Upper lobe of left lung (tissue), 6 donors: ENCODE measurements around the gene HSD11B2. TPM values are rescaled to one million over a fixed set of nuclear protein-coding genes. Genes with fewer than 3 reads are reported as not detected.

Experiments
- ATAC-seq, 2 donors: fragments of 200-7000 bp; cut with Tn5 transposase; one replicate each; pipeline ENCODE4 v1.9.1; 2022; ENCODE audit warnings: mild to moderate bottlenecking in 2 of 2, moderate library complexity in 2 of 2; ENCODE audit not compliant: low FRiP score in 2 of 2
- DNase-seq, 2 donors: peaks; one replicate each; pipeline ENCODE4 v3.0.0-alpha.2; 2019 to 2020
- H3K27ac ChIP-seq, 4 donors: fragments of 200-600 bp; sonication (generic); one replicate each; pipeline ENCODE4 v1.5.1; 2016 to 2019
- H3K27me3 ChIP-seq, 4 donors: fragments of 200-600 bp; sonication (generic); one replicate each; pipeline ENCODE4 v1.5.1; 2017 to 2019
- H3K36me3 ChIP-seq, 4 donors: fragments of 200-600 bp; sonication (generic); one replicate each; pipeline ENCODE4 v1.5.1; 2016 to 2019
- H3K4me1 ChIP-seq, 4 donors: fragments of 200-600 bp; sonication (generic); one replicate each; pipeline ENCODE4 v1.5.1; 2018 to 2019
- H3K4me3 ChIP-seq, 4 donors: fragments of 200-600 bp; sonication (generic); one replicate each; pipeline ENCODE4 v1.5.1; 2017 to 2019; ENCODE audit warnings: mild to moderate bottlenecking in 2 of 4, moderate library complexity in 1 of 4
- H3K9me3 ChIP-seq, 4 donors: fragments of 200-600 bp; sonication (generic); one replicate each; pipeline ENCODE4 v1.5.1; 2018 to 2019
- EP300 ChIP-seq, 4 donors: sonication (generic); formaldehyde crosslinking; IDR thresholded peaks; one replicate each; pipeline ENCODE4 v1.5.1; 2017; ENCODE audit warnings: antibody characterized with exemption in 4 of 4, control low read depth in 2 of 4
- POLR2A ChIP-seq, 4 donors: fragments of 450-650 bp; IDR thresholded peaks; one replicate each; pipeline ENCODE4 v1.5.1; 2016 to 2017; ENCODE audit warnings: antibody characterized with exemption in 4 of 4, mild to moderate bottlenecking in 2 of 4
- POLR2AphosphoS5 ChIP-seq, 2 donors: sonication (generic); formaldehyde crosslinking; IDR thresholded peaks; one replicate each; pipeline ENCODE4 v1.5.1; 2017; ENCODE audit warnings: antibody characterized with exemption in 2 of 2
- WGBS, 2 donors: methylation state at CpG; one replicate each; pipeline ENCODE4 v1.1.5; 2017 to 2018; 5-methylcytosine and 5-hydroxymethylcytosine counted together
- total RNA-seq, 6 donors: library from RNA; depleted of rRNA in 4 of 6; stranded (reverse); fragments of >200 nt in 4 of 6; gene quantifications; one replicate each; pipeline versions ENCODE4 v1.1.0 to v1.2.1, GENCODE V29; 2016 to 2021
- TF ChIP-seq, protein P1 (sequence below), 6 experiments: fragments of 450-650 bp in 4 of 6; fragments of 200-600 bp in 2 of 6; sonication (generic) in 2 of 6; IDR thresholded peaks; one replicate each; pipeline ENCODE4 v1.5.1; 2016 to 2019; ENCODE audit warnings: antibody characterized with exemption in 6 of 6
- donor health status: DM: no; HTN: no; CAD: no; lungs with moderate emphysema.
- donor health status: DM: no; HTN: yes; CAD: no; lungs with severe emphysema.

HSD11B2 gene
- total RNA-seq, 6 donors from 2014 or later = 0.78 to 5.0 (median 1.6) TPM

DNA sequence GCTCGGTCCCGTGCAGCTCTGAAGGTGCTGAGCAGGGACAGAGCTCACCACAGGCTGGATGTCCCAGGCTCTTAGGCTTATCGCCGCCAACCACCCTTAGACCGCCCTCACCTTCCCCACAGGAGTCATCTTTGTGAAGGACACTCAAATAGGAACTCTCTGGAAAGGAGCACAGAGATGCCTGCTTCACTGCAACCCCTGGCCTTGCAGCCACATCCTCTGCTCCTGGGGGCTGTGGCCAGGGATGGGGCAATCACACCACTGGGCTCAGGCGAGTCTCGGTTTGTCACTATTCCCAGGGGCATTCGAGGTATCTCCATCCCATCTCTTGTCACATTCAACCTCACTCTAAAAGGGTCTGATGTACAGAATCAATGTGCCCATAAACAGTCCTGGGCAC is 25.6 kb upstream of the HSD11B2 start:
- H3K27ac ChIP-seq = peak overlapping the region; percentile 58 to 84 (median 74)
- DNase-seq (no peak), ATAC-seq (peak in 1 of 2 donors; percentile 42)
- no peaks in the 10 kb centered on the region for H3K27me3 ChIP-seq
- H3K4me3 ChIP-seq = no peak overlapping the region
- 85 to 88% methylated on average over 4 to 8 of the region's 8 CpGs for WGBS, 2 donors
- H3K9me3 ChIP-seq = no peaks in the 10 kb centered on the region
- no peaks in the 10 kb centered on the region for H3K36me3 ChIP-seq
- H3K4me1 ChIP-seq = peaks cover 9 to 21% (median 15%) of the 10 kb centered on the region in 4 donors
- TF ChIP-seq POLR2A (IDR thresholded peaks at IDR 0.05) = no peak
- TF ChIP-seq POLR2AphosphoS5 (IDR thresholded peaks at IDR 0.05) = no peak
- TF ChIP-seq, protein P1, sequence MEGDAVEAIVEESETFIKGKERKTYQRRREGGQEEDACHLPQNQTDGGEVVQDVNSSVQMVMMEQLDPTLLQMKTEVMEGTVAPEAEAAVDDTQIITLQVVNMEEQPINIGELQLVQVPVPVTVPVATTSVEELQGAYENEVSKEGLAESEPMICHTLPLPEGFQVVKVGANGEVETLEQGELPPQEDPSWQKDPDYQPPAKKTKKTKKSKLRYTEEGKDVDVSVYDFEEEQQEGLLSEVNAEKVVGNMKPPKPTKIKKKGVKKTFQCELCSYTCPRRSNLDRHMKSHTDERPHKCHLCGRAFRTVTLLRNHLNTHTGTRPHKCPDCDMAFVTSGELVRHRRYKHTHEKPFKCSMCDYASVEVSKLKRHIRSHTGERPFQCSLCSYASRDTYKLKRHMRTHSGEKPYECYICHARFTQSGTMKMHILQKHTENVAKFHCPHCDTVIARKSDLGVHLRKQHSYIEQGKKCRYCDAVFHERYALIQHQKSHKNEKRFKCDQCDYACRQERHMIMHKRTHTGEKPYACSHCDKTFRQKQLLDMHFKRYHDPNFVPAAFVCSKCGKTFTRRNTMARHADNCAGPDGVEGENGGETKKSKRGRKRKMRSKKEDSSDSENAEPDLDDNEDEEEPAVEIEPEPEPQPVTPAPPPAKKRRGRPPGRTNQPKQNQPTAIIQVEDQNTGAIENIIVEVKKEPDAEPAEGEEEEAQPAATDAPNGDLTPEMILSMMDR (IDR thresholded peaks at IDR 0.05) = no peak
- no peak for TF ChIP-seq EP300 (IDR thresholded peaks at IDR 0.05)

DNA sequence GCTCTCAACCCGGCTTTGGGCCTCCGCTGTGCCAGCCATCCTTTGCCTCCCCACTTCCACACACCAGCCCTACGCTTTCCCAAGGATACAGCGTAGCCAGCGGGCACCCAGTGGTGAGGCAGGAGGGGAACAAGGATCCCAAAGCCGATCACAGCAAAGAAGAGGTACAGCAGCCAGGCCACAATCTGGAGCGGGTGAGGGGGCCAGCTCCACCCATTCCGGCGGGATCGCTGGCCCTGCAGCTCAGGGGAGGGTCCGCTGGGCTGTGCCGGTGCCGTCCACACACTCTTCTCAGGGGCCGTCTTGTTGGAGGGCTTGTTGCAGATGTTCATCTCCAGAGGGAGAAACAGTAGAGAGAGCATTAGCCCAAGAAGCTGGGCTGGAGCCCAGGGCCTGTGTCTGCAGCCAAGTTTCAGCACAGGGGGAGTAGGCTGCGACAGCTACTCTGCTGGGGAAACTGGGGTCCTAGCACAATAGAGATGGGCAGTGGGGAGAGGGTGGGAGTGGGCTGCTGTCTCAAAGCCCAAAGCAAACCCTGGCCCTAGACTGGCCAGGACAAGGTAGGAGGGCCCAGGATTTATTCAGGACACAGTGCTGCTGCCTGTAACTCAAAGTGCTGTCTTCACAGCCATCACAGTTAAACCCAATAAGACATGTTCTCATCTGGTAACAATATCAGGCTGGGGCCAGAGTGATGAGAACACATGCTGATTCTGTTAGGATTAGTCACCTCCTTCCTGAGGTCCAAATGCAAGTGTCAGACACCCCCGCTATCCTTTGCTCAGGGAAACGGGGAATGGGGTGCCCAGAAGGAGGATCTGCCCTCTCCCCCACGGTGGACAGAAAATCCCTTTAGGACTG is 24.6 kb upstream of the HSD11B2 start:
- Histone ChIP-seq H3K9me3 (no peaks in the 10 kb centered on the region), H3K36me3 (no peaks in the 10 kb centered on the region), H3K4me1 (peaks cover 9 to 21% (median 15%) of the 10 kb centered on the region in 4 donors), H3K27ac (peak overlapping the region; percentile 24 to 84 (median 54)), H3K27me3 (no peaks in the 10 kb centered on the region), H3K4me3 (no peak overlapping the region)
- 89% methylated on average over 14 to 18 of the region's 18 CpGs for WGBS, 2 donors
- DNase-seq = peak in 1 of 2 donors; percentile 68
- TF ChIP-seq, protein P1 (IDR thresholded peaks at IDR 0.05) = no peak
- TF ChIP-seq POLR2AphosphoS5 (IDR thresholded peaks at IDR 0.05) = no peak
- peak in 1 of 2 donors; percentile 86 for ATAC-seq

DNA sequence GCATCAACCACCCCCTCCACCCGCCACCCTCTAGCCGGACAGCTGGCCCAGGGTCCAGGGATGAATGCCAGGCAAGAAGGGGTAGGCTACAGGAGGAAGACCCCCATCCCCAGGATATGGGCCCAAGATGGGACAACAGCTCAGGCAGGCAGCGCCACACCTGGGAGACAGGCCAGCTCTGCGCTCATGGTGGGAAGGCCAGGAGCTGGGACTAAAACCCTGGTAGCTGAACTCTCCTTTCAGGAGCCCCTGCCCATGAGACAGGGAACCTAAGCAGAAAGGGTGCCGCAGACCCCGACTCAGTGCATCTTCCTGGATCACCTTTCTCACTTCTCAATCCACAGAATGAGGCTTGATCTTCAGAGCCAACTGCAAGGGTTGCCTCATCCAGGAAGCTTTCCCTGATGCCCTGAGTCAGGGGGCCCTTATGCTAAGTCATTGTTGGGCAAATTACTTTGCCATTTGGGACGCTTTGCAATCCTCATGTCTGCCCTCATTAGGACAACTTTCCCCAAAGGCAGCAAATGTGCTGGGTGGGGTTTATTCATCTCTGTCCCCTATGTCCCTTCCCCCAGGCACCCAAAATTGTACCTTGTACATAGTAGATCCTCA is 23.6 kb upstream of the HSD11B2 start:
- 88 to 94% methylated on average over 4 to 7 of the region's 7 CpGs for WGBS, 2 donors
- H3K27ac ChIP-seq = peak overlapping the region in 2 of 4 donors; percentile 6 to 84
- no peaks in the 10 kb centered on the region for H3K27me3 ChIP-seq
- TF ChIP-seq, protein P1 (IDR thresholded peaks at IDR 0.05) = no peak
- TF ChIP-seq POLR2A (IDR thresholded peaks at IDR 0.05) (no peak), POLR2AphosphoS5 (IDR thresholded peaks at IDR 0.05) (no peak), EP300 (IDR thresholded peaks at IDR 0.05) (no peak)
- ATAC-seq (no peak), DNase-seq (peak in 1 of 2 donors; percentile 46)
- H3K4me3 ChIP-seq = no peak overlapping the region
- peaks cover 9 to 21% (median 15%) of the 10 kb centered on the region in 4 donors for H3K4me1 ChIP-seq
- H3K9me3 ChIP-seq = no peaks in the 10 kb centered on the region
- H3K36me3 ChIP-seq = no peaks in the 10 kb centered on the region

DNA sequence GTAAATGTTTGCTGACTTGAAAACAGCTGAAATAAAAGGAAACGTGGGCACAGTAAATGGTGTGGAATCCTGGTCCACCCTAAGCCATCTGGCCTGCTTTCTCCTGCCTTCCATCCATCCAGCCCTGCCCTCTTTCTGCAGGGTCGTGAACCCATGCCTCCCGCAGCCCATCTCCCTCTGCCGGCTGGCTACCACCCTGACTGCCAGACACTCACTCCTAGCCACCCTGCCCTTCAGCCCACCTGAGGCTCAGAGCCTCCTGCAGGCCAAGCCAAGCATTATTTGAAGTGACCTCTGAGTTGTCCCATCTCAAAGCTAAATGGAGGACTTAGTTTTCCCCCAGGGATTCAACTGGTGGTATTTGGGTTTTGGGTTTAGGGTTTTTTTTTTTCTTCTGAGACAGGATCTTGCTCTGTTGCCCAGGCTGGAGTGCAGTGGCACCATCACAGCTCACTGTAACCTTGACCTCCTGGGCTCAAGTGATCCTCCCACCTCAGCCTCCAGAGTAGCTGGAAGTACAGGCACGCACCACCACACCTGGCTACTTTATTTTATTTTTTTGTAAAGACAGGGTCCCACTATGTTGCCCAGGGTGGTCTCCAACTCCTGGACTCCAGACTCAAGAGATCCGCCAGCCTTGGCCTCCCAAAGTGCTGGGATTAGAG is 23.0 kb upstream of the HSD11B2 start:
- Histone ChIP-seq H3K27ac (no peak overlapping the region), H3K27me3 (no peaks in the 10 kb centered on the region)
- ATAC-seq = no peak

DNA sequence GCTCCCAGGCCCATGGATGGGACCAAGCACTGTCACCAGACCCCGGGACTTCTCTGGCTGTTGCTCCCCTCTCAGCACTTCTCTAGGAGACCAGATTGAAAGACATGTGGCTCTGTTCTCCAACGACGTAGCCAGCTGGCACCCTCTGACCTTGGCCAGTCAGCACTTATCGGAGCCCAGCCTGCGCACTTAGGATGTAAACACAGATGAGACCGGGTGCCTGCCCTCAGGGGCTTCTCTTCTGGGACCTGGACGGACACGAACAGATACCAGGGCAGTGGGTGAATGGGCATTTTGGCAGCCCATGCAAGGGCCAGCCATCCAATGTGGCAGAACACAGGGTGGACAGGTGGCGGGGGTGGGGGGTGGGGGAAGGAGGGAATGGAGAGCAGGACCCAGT is 21.3 kb upstream of the HSD11B2 start:
- Histone ChIP-seq H3K36me3 (no peaks in the 10 kb centered on the region), H3K4me3 (no peak overlapping the region), H3K27me3 (no peaks in the 10 kb centered on the region), H3K27ac (no peak overlapping the region), H3K9me3 (no peaks in the 10 kb centered on the region), H3K4me1 (peaks cover 3 to 12% (median 11%) of the 10 kb centered on the region in 4 donors)
- 97 to 100% methylated on average over 3 to 9 of the region's 9 CpGs for WGBS, 2 donors
- no peak for ATAC-seq
- no peak for TF ChIP-seq POLR2A (IDR thresholded peaks at IDR 0.05)
- no peak for TF ChIP-seq EP300 (IDR thresholded peaks at IDR 0.05)
- no peak for TF ChIP-seq POLR2AphosphoS5 (IDR thresholded peaks at IDR 0.05)
- TF ChIP-seq, protein P1 (IDR thresholded peaks at IDR 0.05) = no peak
- DNase-seq = no peak

More for the DNA sequence above, 23.0 kb upstream of the HSD11B2 start:
- 86 to 88% methylated on average over 6 of the region's 6 CpGs for WGBS, 2 donors
- Histone ChIP-seq H3K9me3 (no peaks in the 10 kb centered on the region), H3K4me3 (no peak overlapping the region), H3K4me1 (peaks cover 9 to 21% (median 15%) of the 10 kb centered on the region in 4 donors), H3K36me3 (no peaks in the 10 kb centered on the region)
- TF ChIP-seq EP300 (IDR thresholded peaks at IDR 0.05) (no peak), POLR2AphosphoS5 (IDR thresholded peaks at IDR 0.05) (no peak)
- DNase-seq = peak in 1 of 2 donors; percentile 25
